Hematopoietic multipotent progenitor cell treated with erythropoietin and hydrocortisone succinate and interleukin-3 and kit ligand, for 17 days (in vitro differentiated cells): ENCODE measurements around the gene WDR55.
"Not testable (repeated sequence)": the region's sequence is repeated elsewhere in the genome, so short reads cannot be mapped to it uniquely, and the experiment has no call there.

Experiments
- DNase-seq: peaks from one replicate; pipeline ENCODE4 v3.0.0-alpha.2; 2015; ENCODE audit warnings: low spot score

WDR55 gene

GRCh38 chr5:140664359-140665119 is at the start of gene WDR55:
Gene WDR55, plus strand, starts transcription at chr5:140664904. Its CDS starts 9 bp downstream, at chr5:140664913.
- peak; percentile 94 for DNase-seq

- DNase-seq = no peak
These were observed 42.4 kb upstream of the WDR55 start for GRCh38 chr5:140622301-140622700.

GRCh38 chr5:140623061-140623460 is 41.6 kb upstream of the WDR55 start:
- DNase-seq = not testable (repeated sequence)

GRCh38 chr5:140624886-140625285 is 39.8 kb upstream of the WDR55 start:
- not testable (repeated sequence) for DNase-seq

GRCh38 chr5:140627972-140628371 is 36.7 kb upstream of the WDR55 start:
- DNase-seq = no peak

GRCh38 chr5:140628711-140629110 is 36.0 kb upstream of the WDR55 start:
- no peak for DNase-seq

GRCh38 chr5:140630292-140631035 is 34.2 kb upstream of the WDR55 start:
- no peak for DNase-seq

- DNase-seq = no peak
These were observed 33.7 kb upstream of the WDR55 start for GRCh38 chr5:140631036-140631417.

- DNase-seq = no peak
These were observed 32.8 kb upstream of the WDR55 start for GRCh38 chr5:140631831-140632365.

- no peak for DNase-seq
These were observed 32.2 kb upstream of the WDR55 start for GRCh38 chr5:140632366-140633020.

GRCh38 chr5:140633021-140633471 is 31.7 kb upstream of the WDR55 start, which contains the start of gene CD14:
Gene CD14, minus strand, starts transcription at chr5:140633175. Its CDS starts 104 bp downstream, at chr5:140633071.
- DNase-seq = no peak

- DNase-seq = no peak
These were observed 31.2 kb upstream of the WDR55 start for GRCh38 chr5:140633501-140633900.

- DNase-seq = no peak
These were observed 30.6 kb upstream of the WDR55 start for GRCh38 chr5:140634103-140634502.

- DNase-seq = no peak
These were observed 29.1 kb upstream of the WDR55 start for GRCh38 chr5:140635291-140636257.

GRCh38 chr5:140637371-140638100 is 27.2 kb upstream of the WDR55 start:
- DNase-seq = no peak

- DNase-seq = not testable (repeated sequence)
These were observed 25.9 kb upstream of the WDR55 start for GRCh38 chr5:140638898-140639147.

- peak; percentile 97 for DNase-seq
These were observed 25.3 kb upstream of the WDR55 start, which contains the start of gene TMCO6 for GRCh38 chr5:140639148-140639981. Gene TMCO6, plus strand, starts transcription at chr5:140639451. Its CDS starts 77 bp downstream, at chr5:140639528.

- DNase-seq = no peak
These were observed 23.0 kb upstream of the WDR55 start for GRCh38 chr5:140641716-140642115.

GRCh38 chr5:140642718-140643117 is 22.0 kb upstream of the WDR55 start:
- DNase-seq = no peak

GRCh38 chr5:140647042-140647419 is 17.7 kb upstream of the WDR55 start:
- DNase-seq = no peak
